Rectal smooth muscle tissue (tissue), 1 donor: ENCODE results near the gene TCOF1.
A peak's percentile ranks its signal among the peaks of the same experiment; 100 is the strongest.

ENCODE experiments used
- H3K27ac ChIP-seq: one replicate; pipeline ENCODE4 v1.7.0; 2013; ENCODE audit warnings: low read depth, low read length, inconsistent platforms
- H3K27me3 ChIP-seq: one replicate; pipeline ENCODE4 v1.7.0; 2013; ENCODE audit warnings: low read length; ENCODE audit not compliant: control insufficient read depth, insufficient read depth
- H3K36me3 ChIP-seq: one replicate; pipeline ENCODE4 v1.7.0; 2013; ENCODE audit warnings: low read length; ENCODE audit not compliant: control insufficient read depth, insufficient read depth
- H3K4me1 ChIP-seq: one replicate; pipeline ENCODE4 v1.7.0; 2013; ENCODE audit warnings: low read length; ENCODE audit not compliant: control insufficient read depth, insufficient read depth
- H3K4me3 ChIP-seq: one replicate; pipeline ENCODE4 v1.7.0; 2013; ENCODE audit warnings: low read length
- H3K9ac ChIP-seq: one replicate; pipeline ENCODE4 v1.7.0; 2013; ENCODE audit warnings: low read length

Gene TCOF1

GRCh38 chr5:150358261-150359095, 981 bp downstream of the TCOF1 start:
- Histone ChIP-seq H3K4me3 (peak overlapping the region; percentile 87), H3K36me3 (peaks cover 10% of the 10 kb centered on the region)

GRCh38 chr5:150361301-150361700, 3.8 kb downstream of the TCOF1 start:
- peaks cover 16% of the 10 kb centered on the region for H3K36me3 ChIP-seq

More at GRCh38 chr5:150358261-150359095, 981 bp downstream of the TCOF1 start:
- peaks cover 4% of the 10 kb centered on the region for H3K4me1 ChIP-seq
- no peak overlapping the region for H3K27ac ChIP-seq
- H3K9ac ChIP-seq, result no peak overlapping the region
- no peaks in the 10 kb centered on the region for H3K27me3 ChIP-seq

GRCh38 chr5:150363185-150363584, 5.7 kb downstream of the TCOF1 start:
- Histone ChIP-seq H3K4me3 (no peak overlapping the region), H3K27me3 (no peaks in the 10 kb centered on the region), H3K36me3 (peaks cover 26% of the 10 kb centered on the region), H3K4me1 (no peaks in the 10 kb centered on the region), H3K27ac (no peak overlapping the region), H3K9ac (no peak overlapping the region)

More at GRCh38 chr5:150361301-150361700, 3.8 kb downstream of the TCOF1 start:
- Histone ChIP-seq H3K4me3 (no peak overlapping the region), H3K27me3 (no peaks in the 10 kb centered on the region), H3K9ac (no peak overlapping the region), H3K4me1 (peaks cover 4% of the 10 kb centered on the region), H3K27ac (no peak overlapping the region)

- H3K9ac ChIP-seq, result no peak overlapping the region
- H3K27ac ChIP-seq, result no peak overlapping the region
- H3K36me3 ChIP-seq, result peaks cover 33% of the 10 kb centered on the region
- H3K4me3 ChIP-seq, result no peak overlapping the region
- H3K4me1 ChIP-seq, result no peaks in the 10 kb centered on the region
- no peaks in the 10 kb centered on the region for H3K27me3 ChIP-seq
Observed at GRCh38 chr5:150364004-150364403, 6.5 kb downstream of the TCOF1 start.

GRCh38 chr5:150368526-150368925, 11.0 kb downstream of the TCOF1 start:
- Histone ChIP-seq H3K27ac (no peak overlapping the region), H3K36me3 (peaks cover 46% of the 10 kb centered on the region), H3K27me3 (no peaks in the 10 kb centered on the region), H3K4me1 (no peaks in the 10 kb centered on the region), H3K4me3 (no peak overlapping the region), H3K9ac (no peak overlapping the region)

GRCh38 chr5:150372639-150373038, 15.1 kb downstream of the TCOF1 start:
- Histone ChIP-seq H3K36me3 (peaks cover 63% of the 10 kb centered on the region), H3K27ac (no peak overlapping the region), H3K4me1 (no peaks in the 10 kb centered on the region), H3K27me3 (no peaks in the 10 kb centered on the region), H3K4me3 (no peak overlapping the region), H3K9ac (no peak overlapping the region)

- no peak overlapping the region for H3K4me3 ChIP-seq
- no peaks in the 10 kb centered on the region for H3K4me1 ChIP-seq
- no peak overlapping the region for H3K9ac ChIP-seq
- peaks cover 56% of the 10 kb centered on the region for H3K36me3 ChIP-seq
- no peak overlapping the region for H3K27ac ChIP-seq
- no peaks in the 10 kb centered on the region for H3K27me3 ChIP-seq
Observed at GRCh38 chr5:150374651-150375050, 17.2 kb downstream of the TCOF1 start.

GRCh38 chr5:150376799-150377771, 19.6 kb downstream of the TCOF1 start:
- Histone ChIP-seq H3K27me3 (no peaks in the 10 kb centered on the region), H3K27ac (peak overlapping the region; percentile 40), H3K4me1 (no peaks in the 10 kb centered on the region), H3K9ac (no peak overlapping the region), H3K36me3 (peaks cover 54% of the 10 kb centered on the region), H3K4me3 (no peak overlapping the region)

GRCh38 chr5:150377964-150378694, 20.6 kb downstream of the TCOF1 start:
- H3K4me3 ChIP-seq, result no peak overlapping the region
- H3K27me3 ChIP-seq, result no peaks in the 10 kb centered on the region
- H3K36me3 ChIP-seq, result peaks cover 58% of the 10 kb centered on the region
- H3K9ac ChIP-seq, result no peak overlapping the region
- H3K27ac ChIP-seq, result peak overlapping the region; percentile 40
- no peaks in the 10 kb centered on the region for H3K4me1 ChIP-seq

- Histone ChIP-seq H3K9ac (no peak overlapping the region), H3K27me3 (no peaks in the 10 kb centered on the region), H3K36me3 (peaks cover 53% of the 10 kb centered on the region), H3K27ac (no peak overlapping the region), H3K4me3 (no peak overlapping the region), H3K4me1 (no peaks in the 10 kb centered on the region)
Observed at GRCh38 chr5:150384701-150385100, 27.2 kb downstream of the TCOF1 start.

GRCh38 chr5:150386024-150386855, 28.7 kb downstream of the TCOF1 start:
- Histone ChIP-seq H3K9ac (no peak overlapping the region), H3K4me3 (no peak overlapping the region), H3K36me3 (peaks cover 46% of the 10 kb centered on the region), H3K4me1 (no peaks in the 10 kb centered on the region), H3K27ac (no peak overlapping the region), H3K27me3 (no peaks in the 10 kb centered on the region)
